Loucy (cell line): ENCODE data around the gene TMEM163.

Experiments used
- H2AFZ ChIP-seq: fragments of 200-600 bp; sonication (generic); 2 replicates; pipeline ENCODE4 v1.6.0; 2016; ENCODE audit warnings: antibody characterized with exemption, mild to moderate bottlenecking, low read length, moderate library complexity
- H3F3A ChIP-seq: fragments of 200-600 bp; 2 replicates; pipeline ENCODE4 v1.6.0; 2016; ENCODE audit warnings: antibody characterized with exemption, low read depth, mild to moderate bottlenecking
- H3K27me3 ChIP-seq: fragments of 200-600 bp; sonication (generic); 2 replicates; pipeline ENCODE4 v1.6.1; 2014; ENCODE audit warnings: low read length, mild to moderate bottlenecking; ENCODE audit not compliant: insufficient read depth, poor library complexity, severe bottlenecking
- H3K36me3 ChIP-seq: fragments of 200-600 bp; sonication (generic); 2 replicates; pipeline ENCODE4 v1.6.1; 2016; ENCODE audit warnings: low read length; ENCODE audit not compliant: insufficient read depth
- H3K4me1 ChIP-seq: fragments of 200-600 bp; sonication (generic); 2 replicates; pipeline ENCODE4 v1.5.1; 2014; ENCODE audit warnings: low read length, mild to moderate bottlenecking; ENCODE audit not compliant: insufficient read depth, poor library complexity, severe bottlenecking
- H3K4me2 ChIP-seq: fragments of 200-600 bp; sonication (generic); 2 replicates; pipeline ENCODE4 v1.6.0; 2014; ENCODE audit warnings: antibody characterized with exemption, low read length, low read depth, mild to moderate bottlenecking; ENCODE audit not compliant: poor library complexity, severe bottlenecking
- H3K4me3 ChIP-seq: fragments of 200-600 bp; sonication (generic); 2 replicates; pipeline ENCODE4 v1.5.1; 2014; ENCODE audit warnings: low read length, mild to moderate bottlenecking, mixed read lengths; ENCODE audit not compliant: poor library complexity, severe bottlenecking
- H3K79me2 ChIP-seq: fragments of 200-600 bp; sonication (generic); 2 replicates; pipeline ENCODE4 v1.6.1; 2014; ENCODE audit warnings: low read length; ENCODE audit not compliant: insufficient read depth
- H3K9ac ChIP-seq: fragments of 200-600 bp; sonication (generic); 2 replicates; pipeline ENCODE4 v1.6.0; 2014; ENCODE audit warnings: mild to moderate bottlenecking, low read depth, low read length, moderate library complexity; ENCODE audit not compliant: poor library complexity, severe bottlenecking
- H3K9me2 ChIP-seq: fragments of 200-600 bp; sonication (generic); replicated peaks from 2 replicates; pipeline ENCODE4 v1.6.1; 2016; ENCODE audit warnings: low read depth, low read length, mixed read lengths
- H3K9me3 ChIP-seq: fragments of 200-600 bp; sonication (generic); 2 replicates; pipeline ENCODE4 v1.6.1; 2014; ENCODE audit warnings: mild to moderate bottlenecking, antibody characterized with exemption, low read length, low read depth; ENCODE audit not compliant: insufficient read depth
- H4K20me1 ChIP-seq: fragments of 200-600 bp; sonication (generic); 2 replicates; pipeline ENCODE4 v1.6.0; 2014; ENCODE audit warnings: antibody characterized with exemption, low read length, mild to moderate bottlenecking; ENCODE audit not compliant: insufficient read depth, poor library complexity, severe bottlenecking
- CTCF ChIP-seq: fragments of 200-600 bp; sonication (generic); conservative IDR thresholded peaks from 2 replicates; pipeline ENCODE4 v1.5.1; 2014; ENCODE audit warnings: mild to moderate bottlenecking, antibody characterized with exemption, low read length
- EZH2phosphoT487 ChIP-seq: fragments of 200-600 bp; IDR thresholded peaks from 2 replicates; pipeline ENCODE4 v1.6.1; 2018; ENCODE audit warnings: antibody characterized with exemption, mild to moderate bottlenecking, moderate library complexity, borderline replicate concordance

TMEM163 gene

GRCh38 chr2:134465228-134466105 lies 253.3 kb downstream of the TMEM163 start:
- no peak overlapping the region for H3K4me2 ChIP-seq
- no peaks in the 10 kb centered on the region for H3K4me1 ChIP-seq
- H3K79me2 ChIP-seq: no peaks in the 10 kb centered on the region
- H3F3A ChIP-seq: no peaks in the 10 kb centered on the region
- no peak overlapping the region for H3K9ac ChIP-seq
- TF ChIP-seq CTCF: no peak
- TF ChIP-seq EZH2phosphoT487: no peak
- no peak overlapping the region for H3K4me3 ChIP-seq
- no peaks in the 10 kb centered on the region for H3K9me2 ChIP-seq
- H2AFZ ChIP-seq: no peak overlapping the region
- H4K20me1 ChIP-seq: no peaks in the 10 kb centered on the region
- H3K27me3 ChIP-seq: no peaks in the 10 kb centered on the region
- no peaks in the 10 kb centered on the region for H3K36me3 ChIP-seq
- H3K9me3 ChIP-seq: no peaks in the 10 kb centered on the region

- Histone ChIP-seq H3K36me3 (no peaks in the 10 kb centered on the region), H3K9me3 (no peaks in the 10 kb centered on the region), H4K20me1 (no peaks in the 10 kb centered on the region), H3K4me2 (no peak overlapping the region), H3F3A (no peaks in the 10 kb centered on the region), H3K79me2 (no peaks in the 10 kb centered on the region), H3K9ac (no peak overlapping the region), H2AFZ (no peak overlapping the region), H3K27me3 (no peaks in the 10 kb centered on the region), H3K4me1 (no peaks in the 10 kb centered on the region), H3K9me2 (no peaks in the 10 kb centered on the region), H3K4me3 (no peak overlapping the region)
- TF ChIP-seq CTCF (no peak), EZH2phosphoT487 (no peak)
These were observed 255.1 kb downstream of the TMEM163 start for GRCh38 chr2:134463699-134464022.

- Histone ChIP-seq H3K4me1 (no peaks in the 10 kb centered on the region), H3K4me2 (no peak overlapping the region), H2AFZ (no peak overlapping the region), H3F3A (no peaks in the 10 kb centered on the region), H3K36me3 (no peaks in the 10 kb centered on the region), H3K9me2 (no peaks in the 10 kb centered on the region), H3K9me3 (no peaks in the 10 kb centered on the region), H3K27me3 (no peaks in the 10 kb centered on the region), H4K20me1 (no peaks in the 10 kb centered on the region), H3K79me2 (no peaks in the 10 kb centered on the region), H3K9ac (no peak overlapping the region), H3K4me3 (no peak overlapping the region)
- TF ChIP-seq EZH2phosphoT487 (no peak), CTCF (no peak)
These were observed 255.8 kb downstream of the TMEM163 start for GRCh38 chr2:134462791-134463698.
